HepG2 (cell line): Measurements from ENCODE around the gene TRA2B. TPM values are rescaled to one million over a fixed set of nuclear protein-coding genes. Genes with fewer than 3 reads are reported as not detected.

Experiments
- ATAD3A ChIP-seq: sonication (generic); formaldehyde crosslinking; IDR thresholded peaks from 2 replicates; pipeline ENCODE4 v1.4.0; 2020; ENCODE audit warnings: missing genetic modification reagents
- BCLAF1 ChIP-seq: fragments of 450-650 bp; IDR thresholded peaks from 2 replicates; pipeline ENCODE4 v1.6.1; 2017; ENCODE audit warnings: mild to moderate bottlenecking
- CENPBD1 ChIP-seq: sonication (generic); formaldehyde crosslinking; IDR thresholded peaks from 2 replicates; pipeline ENCODE4 v1.8.0; 2022; ENCODE audit warnings: missing genetic modification reagents, low read depth, mild to moderate bottlenecking, borderline replicate concordance
- FIP1L1 ChIP-seq: fragments of 200-400 bp; formaldehyde crosslinking; IDR thresholded peaks from 2 replicates; pipeline ENCODE4 v1.6.1; 2018; ENCODE audit warnings: low read depth, mild to moderate bottlenecking, low read length, moderate library complexity, borderline replicate concordance; ENCODE audit not compliant: insufficient read depth
- GFI1 ChIP-seq: sonication (generic); formaldehyde crosslinking; IDR thresholded peaks from 2 replicates; pipeline ENCODE4 v1.5.0; 2020; ENCODE audit warnings: missing genetic modification reagents, mild to moderate bottlenecking, borderline replicate concordance
- HNF4G ChIP-seq, 2 experiments: sonication (generic) in 1 of 2; formaldehyde crosslinking in 1 of 2; IDR thresholded peaks; 2 replicates each; pipeline versions ENCODE4 v1.4.0 to v1.6.1; 2011 to 2020; ENCODE audit warnings: borderline replicate concordance in 2 of 2, low read depth in 2 of 2, mild to moderate bottlenecking in 2 of 2, low read length in 1 of 2, missing genetic modification reagents in 1 of 2, moderate library complexity in 1 of 2
- MAFG ChIP-seq: sonication (generic); formaldehyde crosslinking; IDR thresholded peaks from 2 replicates; pipeline ENCODE4 v1.5.1; 2020; ENCODE audit warnings: mild to moderate bottlenecking, missing genetic modification reagents
- SALL2 ChIP-seq: sonication (generic); formaldehyde crosslinking; IDR thresholded peaks from 2 replicates; pipeline ENCODE4 v1.8.1; 2023; ENCODE audit warnings: mild to moderate bottlenecking, missing genetic modification reagents, inconsistent platforms
- SIN3A ChIP-seq: IDR thresholded peaks from 2 replicates; pipeline ENCODE4 v1.6.1; 2011; ENCODE audit warnings: low read depth, mild to moderate bottlenecking, control low read depth, low read length, borderline replicate concordance
- TFAP4 ChIP-seq: sonication (generic); IDR thresholded peaks from 2 replicates; pipeline ENCODE4 v1.6.1; 2016; ENCODE audit warnings: low read depth, borderline replicate concordance
- ZBTB49 ChIP-seq: sonication (generic); formaldehyde crosslinking; IDR thresholded peaks from 2 replicates; pipeline ENCODE4 v1.4.0; 2020; ENCODE audit warnings: missing genetic modification reagents, borderline replicate concordance
- ZFAT ChIP-seq: sonication (generic); formaldehyde crosslinking; conservative IDR thresholded peaks from 2 replicates; pipeline ENCODE4 v1.8.1; 2023; ENCODE audit warnings: missing genetic modification reagents, inconsistent platforms
- ZFP82 ChIP-seq: sonication (generic); formaldehyde crosslinking; IDR thresholded peaks from 2 replicates; pipeline ENCODE4 v1.5.1; 2020; ENCODE audit warnings: mild to moderate bottlenecking, missing genetic modification reagents, borderline replicate concordance
- ZMAT3 ChIP-seq: sonication (generic); formaldehyde crosslinking; conservative IDR thresholded peaks from 2 replicates; pipeline ENCODE4 v1.7.0; 2021; ENCODE audit warnings: missing genetic modification reagents
- ZNF12 ChIP-seq: sonication (generic); formaldehyde crosslinking; IDR thresholded peaks from 2 replicates; pipeline ENCODE4 v1.5.0; 2020; ENCODE audit warnings: missing genetic modification reagents
- ZNF24 ChIP-seq: fragments of 450-650 bp; IDR thresholded peaks from 2 replicates; pipeline ENCODE4 v1.6.1; 2017; ENCODE audit warnings: antibody characterized with exemption, mild to moderate bottlenecking
- ZNF326 ChIP-seq: sonication (generic); formaldehyde crosslinking; IDR thresholded peaks from 2 replicates; pipeline ENCODE4 v1.4.0; 2020; ENCODE audit warnings: missing genetic modification reagents, borderline replicate concordance
- ZNF33A ChIP-seq: sonication (generic); formaldehyde crosslinking; IDR thresholded peaks from 2 replicates; pipeline ENCODE4 v1.5.1; 2020; ENCODE audit warnings: missing genetic modification reagents, mild to moderate bottlenecking, moderate library complexity, borderline replicate concordance
- ZNF652 ChIP-seq: IDR thresholded peaks from 2 replicates; pipeline ENCODE4 v1.6.1; 2016; ENCODE audit warnings: low read depth, borderline replicate concordance
- ZNF678 ChIP-seq: sonication (generic); formaldehyde crosslinking; IDR thresholded peaks from 2 replicates; pipeline ENCODE4 v1.4.0; 2020; ENCODE audit warnings: mild to moderate bottlenecking, missing genetic modification reagents
- ZNF841 ChIP-seq: sonication (generic); formaldehyde crosslinking; IDR thresholded peaks from 2 replicates; pipeline ENCODE4 v1.8.1; 2023; ENCODE audit warnings: missing genetic modification reagents, borderline replicate concordance
- ZNF883 ChIP-seq: sonication (generic); formaldehyde crosslinking; IDR thresholded peaks from 2 replicates; pipeline ENCODE4 v1.5.1; 2020; ENCODE audit warnings: mild to moderate bottlenecking, missing genetic modification reagents; ENCODE audit errors: not compliant biosample characterization
- polyA plus RNA-seq, 8 experiments: library from polyadenylated mRNA; depleted of rRNA in 3 of 8; stranded (reverse) in 7 of 8; unstranded in 1 of 8; fragments of >200 nt; fragmentation: Illumina TruSeq in 4 of 8; extraction: Trizol in 4 of 8; gene quantifications; 2 replicates each; pipeline versions ENCODE4 v1.2.1 to v1.2.3, GENCODE V29; 2011 to 2016; ENCODE audit warnings: low read depth in 4 of 8, missing spikeins in 1 of 8, mixed read lengths in 1 of 8; ENCODE audit not compliant: insufficient read depth in 1 of 8
- total RNA-seq, 5 experiments: library from RNA; depleted of rRNA; stranded (reverse); fragments of >200 nt; fragmentation: Illumina TruSeq; extraction: Trizol; gene quantifications; 2 replicates each; pipeline ENCODE4 v1.2.3, GENCODE V29; 2016; ENCODE audit warnings: low read depth in 1 of 5

TRA2B gene
- total and polyA plus RNA-seq, 2 of the 13 experiments (the other 11 are each of a cell fraction or from before 2014, with no cell fraction given), result 105 to 241 TPM

- TF ChIP-seq ZFP82 (CRISPR knock-in tag) (peak; percentile 87), ZNF678 (CRISPR knock-in tag) (peak; percentile 81), BCLAF1 (no peak), GFI1 (CRISPR knock-in tag) (peak; percentile 72; the same call in 1 of the 2 replicates), ZNF841 (CRISPR knock-in tag) (peak; percentile 80), FIP1L1 (no peak), ZNF24 (no peak), CENPBD1 (peak; percentile 25; the same call in 1 of the 2 replicates), MAFG (CRISPR knock-in tag) (no peak), ZNF652 (CRISPR knock-in tag) (peak; percentile 26; the same call in 1 of the 2 replicates), ZNF883 (CRISPR knock-in tag) (peak; percentile 81), ATAD3A (CRISPR knock-in tag) (no peak), SALL2 (CRISPR knock-in tag) (no peak; the same call in none of the 2 replicates), ZBTB49 (0 out of 2 replicates have a peak, but pooled peaks have one; percentile 41), ZMAT3 (CRISPR knock-in tag) (peak; percentile 76; the same call in 1 of the 2 replicates), ZNF326 (CRISPR knock-in tag) (no peak), ZNF33A (CRISPR knock-in tag) (no peak), HNF4G (IDR thresholded peaks at IDR 0.05; ENCODE audit: borderline replicate concordance, low read depth, low read length) (no peak), HNF4G (CRISPR knock-in tag; IDR thresholded peaks at IDR 0.05; ENCODE audit: borderline replicate concordance, low read depth) (no peak), ZFAT (0 out of 2 replicates have a peak, but pooled peaks have one; percentile 86), ZNF12 (CRISPR knock-in tag) (no peak; the same call in 1 of the 2 replicates), SIN3A (peak; percentile 67; the same call in 1 of the 2 replicates), TFAP4 (peak; percentile 85; the same call in 1 of the 2 replicates)
Measured at GRCh38 chr3:185937689-185938374, at the start of gene TRA2B (continued).
